ENCODE results near the gene C9orf43. TPM values are rescaled to one million over a fixed set of nuclear protein-coding genes. Genes with fewer than 3 reads are reported as not detected.
A peak's percentile ranks its signal among the peaks of the same experiment; 100 is the strongest.

C9orf43 gene
- total RNA-seq, 6 donors from 2014 or later, result 0.23 to 3.1 (median 0.43) TPM

- no peaks in the 10 kb centered on the region for H3K9me3 ChIP-seq
- H3K27ac ChIP-seq, result no peak overlapping the region
- no peak for TF ChIP-seq POLR2A (IDR thresholded peaks at IDR 0.05)
- no peak for TF ChIP-seq EP300 (IDR thresholded peaks at IDR 0.05)
- no peak for TF ChIP-seq POLR2AphosphoS5 (IDR thresholded peaks at IDR 0.05)
- TF ChIP-seq, protein P1, sequence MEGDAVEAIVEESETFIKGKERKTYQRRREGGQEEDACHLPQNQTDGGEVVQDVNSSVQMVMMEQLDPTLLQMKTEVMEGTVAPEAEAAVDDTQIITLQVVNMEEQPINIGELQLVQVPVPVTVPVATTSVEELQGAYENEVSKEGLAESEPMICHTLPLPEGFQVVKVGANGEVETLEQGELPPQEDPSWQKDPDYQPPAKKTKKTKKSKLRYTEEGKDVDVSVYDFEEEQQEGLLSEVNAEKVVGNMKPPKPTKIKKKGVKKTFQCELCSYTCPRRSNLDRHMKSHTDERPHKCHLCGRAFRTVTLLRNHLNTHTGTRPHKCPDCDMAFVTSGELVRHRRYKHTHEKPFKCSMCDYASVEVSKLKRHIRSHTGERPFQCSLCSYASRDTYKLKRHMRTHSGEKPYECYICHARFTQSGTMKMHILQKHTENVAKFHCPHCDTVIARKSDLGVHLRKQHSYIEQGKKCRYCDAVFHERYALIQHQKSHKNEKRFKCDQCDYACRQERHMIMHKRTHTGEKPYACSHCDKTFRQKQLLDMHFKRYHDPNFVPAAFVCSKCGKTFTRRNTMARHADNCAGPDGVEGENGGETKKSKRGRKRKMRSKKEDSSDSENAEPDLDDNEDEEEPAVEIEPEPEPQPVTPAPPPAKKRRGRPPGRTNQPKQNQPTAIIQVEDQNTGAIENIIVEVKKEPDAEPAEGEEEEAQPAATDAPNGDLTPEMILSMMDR (IDR thresholded peaks at IDR 0.05), result no peak
- no peak for ATAC-seq (ENCODE audit: low FRiP score in 2 of 2)
- no peak for DNase-seq
- H3K27me3 ChIP-seq, result no peaks in the 10 kb centered on the region
- peaks cover 16 to 60% (median 46%) of the 10 kb centered on the region in 4 donors for H3K36me3 ChIP-seq
- 75 to 90% methylated on average over 5 to 9 of the region's 9 CpGs for WGBS, 2 donors
- H3K4me3 ChIP-seq, result no peak overlapping the region
- H3K4me1 ChIP-seq, result no peaks in the 10 kb centered on the region
These were observed 22.9 kb upstream of the C9orf43 start for GRCh38 chr9:113387560-113388230.

- no peak for ATAC-seq (ENCODE audit: low FRiP score in 2 of 2)
- H3K27me3 ChIP-seq, result no peaks in the 10 kb centered on the region
- TF ChIP-seq, protein P1 (IDR thresholded peaks at IDR 0.05), result no peak
- TF ChIP-seq POLR2AphosphoS5 (IDR thresholded peaks at IDR 0.05) (no peak), POLR2A (IDR thresholded peaks at IDR 0.05) (no peak), EP300 (IDR thresholded peaks at IDR 0.05) (no peak)
- H3K4me1 ChIP-seq, result no peaks in the 10 kb centered on the region
- H3K4me3 ChIP-seq, result no peak overlapping the region
- H3K27ac ChIP-seq, result no peak overlapping the region
- H3K9me3 ChIP-seq, result no peaks in the 10 kb centered on the region
- 93 to 96% methylated on average over 8 to 13 of the region's 13 CpGs for WGBS, 2 donors
- no peak for DNase-seq
- peaks cover 16 to 70% (median 52%) of the 10 kb centered on the region in 4 donors for H3K36me3 ChIP-seq
These were observed 21.7 kb upstream of the C9orf43 start for GRCh38 chr9:113388833-113389232.

DNA sequence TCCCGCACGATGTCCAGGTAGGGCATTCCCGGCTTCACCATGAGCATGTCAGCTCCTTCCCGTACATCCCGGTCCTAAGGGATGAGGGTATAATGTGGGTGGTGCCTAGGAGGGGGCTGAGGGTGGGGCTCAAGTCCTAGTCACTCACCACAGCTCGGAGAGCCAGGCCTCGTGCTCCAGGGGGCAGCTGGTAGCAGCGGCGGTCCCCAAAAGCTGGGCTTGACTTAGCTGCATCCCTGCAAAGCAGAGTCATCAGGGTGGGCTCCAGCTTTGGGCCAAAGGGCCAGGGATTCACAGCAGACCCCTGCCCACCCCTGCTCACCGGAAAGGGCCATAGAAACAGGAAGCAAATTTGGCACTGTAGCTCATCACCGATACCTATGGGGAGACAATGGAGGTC lies 21.1 kb upstream of the C9orf43 start:
- Histone ChIP-seq H3K27me3 (no peaks in the 10 kb centered on the region), H3K4me3 (no peak overlapping the region), H3K36me3 (peaks cover 16 to 71% (median 52%) of the 10 kb centered on the region in 4 donors), H3K9me3 (no peaks in the 10 kb centered on the region), H3K4me1 (no peaks in the 10 kb centered on the region), H3K27ac (no peak overlapping the region)
- ATAC-seq (ENCODE audit: low FRiP score in 2 of 2) (no peak), DNase-seq (no peak)
- 94 to 98% methylated on average over 7 to 11 of the region's 11 CpGs for WGBS, 2 donors
- TF ChIP-seq EP300 (IDR thresholded peaks at IDR 0.05), result no peak
- no peak for TF ChIP-seq POLR2A (IDR thresholded peaks at IDR 0.05)
- TF ChIP-seq, protein P1 (IDR thresholded peaks at IDR 0.05), result no peak
- no peak for TF ChIP-seq POLR2AphosphoS5 (IDR thresholded peaks at IDR 0.05)

DNA sequence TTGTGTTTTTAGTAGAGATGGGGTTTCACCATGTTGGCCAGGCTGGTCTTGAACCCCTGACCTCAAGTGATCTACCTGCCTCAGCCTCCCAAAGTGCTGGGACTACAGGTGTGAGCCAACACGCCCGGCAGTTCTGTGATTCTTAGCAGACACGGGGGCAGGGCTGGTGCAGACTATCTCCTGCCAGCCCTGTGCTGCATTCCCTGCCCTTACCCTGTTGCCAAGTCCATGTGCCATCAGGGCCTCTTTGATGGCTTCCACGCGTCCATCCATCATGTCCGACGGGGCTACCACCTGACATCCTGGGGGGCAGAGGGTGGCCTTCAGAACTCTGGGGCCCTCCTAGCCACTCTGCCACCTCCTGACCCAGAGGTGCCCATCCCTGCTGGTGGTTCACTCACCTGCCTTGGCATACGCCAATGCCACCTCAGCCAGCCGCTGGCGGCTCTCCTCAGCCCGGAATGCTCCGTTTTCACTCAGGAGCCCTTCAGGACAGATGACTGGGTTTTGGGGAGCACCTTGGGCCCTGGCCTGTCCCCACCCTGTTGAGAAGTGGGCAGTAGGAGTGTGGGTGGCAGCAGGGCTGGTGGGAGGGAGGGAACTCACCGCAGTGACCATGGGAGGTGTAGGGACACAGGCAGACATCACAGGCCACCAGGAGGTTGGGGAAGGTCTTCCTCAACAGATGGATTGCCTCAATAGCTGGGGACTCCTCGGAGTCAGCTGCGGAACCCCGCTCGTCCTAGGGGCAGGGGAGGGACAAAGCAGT lies 20.2 kb upstream of the C9orf43 start:
- Histone ChIP-seq H3K4me1 (no peaks in the 10 kb centered on the region), H3K9me3 (no peaks in the 10 kb centered on the region), H3K27ac (no peak overlapping the region), H3K4me3 (no peak overlapping the region), H3K27me3 (no peaks in the 10 kb centered on the region), H3K36me3 (peaks cover 16 to 78% (median 52%) of the 10 kb centered on the region in 4 donors)
- DNase-seq (peak in 1 of 2 donors; percentile 54), ATAC-seq (ENCODE audit: low FRiP score in 2 of 2) (no peak)
- 92 to 97% methylated on average over 13 to 16 of the region's 17 CpGs for WGBS, 2 donors
- TF ChIP-seq, protein P1 (IDR thresholded peaks at IDR 0.05), result no peak
- TF ChIP-seq EP300 (IDR thresholded peaks at IDR 0.05), result no peak

Measured in upper lobe of left lung (tissue), 6 donors.